Heart left ventricle (tissue), 13 donors: Measurements from ENCODE around the gene PGAP2.

Experiments
- POLR2A ChIP-seq, 2 donors: fragments of 450-650 bp; IDR thresholded peaks; one replicate each; pipeline ENCODE4 v1.6.1; 2017; ENCODE audit warnings: antibody characterized with exemption in 2 of 2, mild to moderate bottlenecking in 2 of 2, moderate library complexity in 2 of 2
- TF ChIP-seq, protein P1 (sequence below), 12 donors: fragments of 200-600 bp; sonication (generic) in 4 of 12; IDR thresholded peaks; one replicate each; pipeline versions ENCODE4 v1.5.0 to v1.8.0; 2018 to 2022; ENCODE audit warnings: antibody characterized with exemption in 12 of 12, mild to moderate bottlenecking in 5 of 12
- donor health status: ischemic (EF 13 %, LVEDD 7.1; RV severe dilation, severe dysfunction).
- donor health status: DM: no; HTN: yes; CAD: no.
- donor health status: DM: no; HTN: no; CAD: no.
- donor health status: ischemic (EF 25% LVEDD 6.9; RV normal size, moderate dysfunction).
- donor health status: ischemic (EF 25% LVEDD 5.7; RV mildly dilated, moderate dysfunction).
- donor health status: ischemic (EF 35%, LVEDD 5.7; RV mildly dilated, moderate dysfunction).
- donor health status: nonischemic (EF 11% LVEDD 7.7; RV severe dilation, severe dysfunction).
- donor health status: DM: yes; HTN: yes; CAD: no.
- donor health status: PGD.
- donor health status: ischemic (EF 29% LVEDD 5.4; RV normal size, mild dysfunction).
- donor health status: nonischemic (EF 23%, LVEDD 6.1; RV moderate dilation, normal function).

DNA sequence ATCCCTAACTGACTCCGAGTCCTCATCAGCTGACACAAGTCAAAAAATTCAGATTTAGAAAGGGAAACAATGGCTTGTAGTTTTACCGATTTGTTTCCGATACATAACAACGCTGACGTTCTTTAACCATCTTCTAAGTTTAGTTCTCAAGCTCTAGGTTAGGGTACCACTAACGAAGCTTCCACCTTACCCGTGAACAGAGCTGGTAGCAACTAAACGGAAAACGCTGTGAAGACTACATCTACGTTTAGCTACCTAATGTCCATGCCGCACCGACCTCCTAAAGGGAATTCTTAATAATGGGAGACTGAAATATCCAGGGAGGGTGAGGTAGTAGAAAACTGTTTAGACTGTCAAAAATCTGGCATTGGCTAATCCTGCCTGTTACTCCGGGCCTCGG is 12.0 kb upstream of the PGAP2 start:
- TF ChIP-seq, protein P1, sequence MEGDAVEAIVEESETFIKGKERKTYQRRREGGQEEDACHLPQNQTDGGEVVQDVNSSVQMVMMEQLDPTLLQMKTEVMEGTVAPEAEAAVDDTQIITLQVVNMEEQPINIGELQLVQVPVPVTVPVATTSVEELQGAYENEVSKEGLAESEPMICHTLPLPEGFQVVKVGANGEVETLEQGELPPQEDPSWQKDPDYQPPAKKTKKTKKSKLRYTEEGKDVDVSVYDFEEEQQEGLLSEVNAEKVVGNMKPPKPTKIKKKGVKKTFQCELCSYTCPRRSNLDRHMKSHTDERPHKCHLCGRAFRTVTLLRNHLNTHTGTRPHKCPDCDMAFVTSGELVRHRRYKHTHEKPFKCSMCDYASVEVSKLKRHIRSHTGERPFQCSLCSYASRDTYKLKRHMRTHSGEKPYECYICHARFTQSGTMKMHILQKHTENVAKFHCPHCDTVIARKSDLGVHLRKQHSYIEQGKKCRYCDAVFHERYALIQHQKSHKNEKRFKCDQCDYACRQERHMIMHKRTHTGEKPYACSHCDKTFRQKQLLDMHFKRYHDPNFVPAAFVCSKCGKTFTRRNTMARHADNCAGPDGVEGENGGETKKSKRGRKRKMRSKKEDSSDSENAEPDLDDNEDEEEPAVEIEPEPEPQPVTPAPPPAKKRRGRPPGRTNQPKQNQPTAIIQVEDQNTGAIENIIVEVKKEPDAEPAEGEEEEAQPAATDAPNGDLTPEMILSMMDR (IDR thresholded peaks at IDR 0.05): no peak
- TF ChIP-seq POLR2A (IDR thresholded peaks at IDR 0.05): no peak
